H9 (cell line): ENCODE measurements around the gene EML2. TPM values are rescaled to one million over a fixed set of nuclear protein-coding genes. Genes with fewer than 3 reads are reported as not detected.

Experiments used
- DNase-seq: peaks from one replicate; pipeline ENCODE4 v3.0.0-alpha.2; 2017
- H2AFZ ChIP-seq: one replicate; pipeline ENCODE4 v1.6.1; 2013; ENCODE audit warnings: mild to moderate bottlenecking, low read length, control low read depth, moderate library complexity
- H2AK5ac ChIP-seq: 2 replicates; pipeline ENCODE4 v1.6.1; 2013; ENCODE audit warnings: low read length, control low read depth, mixed read lengths; ENCODE audit not compliant: insufficient read length
- H2BK120ac ChIP-seq: one replicate; pipeline ENCODE4 v1.6.1; 2013; ENCODE audit warnings: low read depth, mild to moderate bottlenecking, low read length, control low read depth, inconsistent platforms; ENCODE audit not compliant: poor library complexity, severe bottlenecking
- H2BK12ac ChIP-seq: 2 replicates; pipeline ENCODE4 v1.6.1; 2013; ENCODE audit warnings: low read length, control low read depth, mixed read lengths, low read depth; ENCODE audit not compliant: insufficient read length
- H2BK15ac ChIP-seq: 2 replicates; pipeline ENCODE4 v1.6.1; 2013; ENCODE audit warnings: low read depth, low read length, control low read depth
- H2BK20ac ChIP-seq: one replicate; pipeline ENCODE4 v1.6.1; 2013; ENCODE audit warnings: low read depth, mild to moderate bottlenecking, low read length, control low read depth, inconsistent platforms; ENCODE audit not compliant: poor library complexity, severe bottlenecking
- H2BK5ac ChIP-seq: 2 replicates; pipeline ENCODE4 v1.6.1; 2013; ENCODE audit warnings: low read length, control low read depth, mixed read lengths; ENCODE audit not compliant: insufficient read length
- H3K14ac ChIP-seq: 2 replicates; pipeline ENCODE4 v1.6.1; 2013; ENCODE audit warnings: low read length, control low read depth; ENCODE audit not compliant: insufficient read depth
- H3K18ac ChIP-seq: 2 replicates; pipeline ENCODE4 v1.6.1; 2013; ENCODE audit warnings: low read depth, mild to moderate bottlenecking, mixed read lengths, low read length, control low read depth; ENCODE audit not compliant: insufficient read length
- H3K23ac ChIP-seq: 2 replicates; pipeline ENCODE4 v1.6.1; 2013; ENCODE audit warnings: low read length, control low read depth, mixed read lengths, low read depth; ENCODE audit not compliant: insufficient read length
- H3K23me2 ChIP-seq: 2 replicates; pipeline ENCODE4 v1.6.1; 2013; ENCODE audit warnings: low read depth, mild to moderate bottlenecking, mixed read lengths, low read length, control low read depth; ENCODE audit not compliant: insufficient read length, poor library complexity, severe bottlenecking
- H3K27ac ChIP-seq: 2 replicates; pipeline ENCODE4 v1.5.1; 2013; ENCODE audit warnings: low read length, control low read depth, mixed read lengths, low read depth; ENCODE audit not compliant: insufficient read length
- H3K27me3 ChIP-seq: 2 replicates; pipeline ENCODE4 v1.6.1; 2013; ENCODE audit warnings: low read length, control low read depth, inconsistent platforms; ENCODE audit not compliant: insufficient read depth
- H3K4ac ChIP-seq: 2 replicates; pipeline ENCODE4 v1.6.1; 2013; ENCODE audit warnings: low read depth, mild to moderate bottlenecking, control low read depth, inconsistent platforms, low read length, moderate library complexity
- H3K4me1 ChIP-seq: 2 replicates; pipeline ENCODE4 v1.6.1; 2013; ENCODE audit warnings: low read length, control low read depth, inconsistent platforms; ENCODE audit not compliant: insufficient read depth
- H3K4me2 ChIP-seq: 2 replicates; pipeline ENCODE4 v1.6.1; 2013; ENCODE audit warnings: low read length, control low read depth, mixed read lengths; ENCODE audit not compliant: insufficient read length, insufficient read depth
- H3K56ac ChIP-seq: 2 replicates; pipeline ENCODE4 v1.6.1; 2013; ENCODE audit warnings: low read depth, mild to moderate bottlenecking, mixed read lengths, low read length, control low read depth; ENCODE audit not compliant: insufficient read length
- H3K79me1 ChIP-seq: 2 replicates; pipeline ENCODE4 v1.6.1; 2013; ENCODE audit warnings: low read depth, mild to moderate bottlenecking, moderate library complexity, low read length, control low read depth, inconsistent platforms; ENCODE audit not compliant: insufficient read depth, poor library complexity, severe bottlenecking
- H3K79me2 ChIP-seq: 2 replicates; pipeline ENCODE4 v1.6.1; 2013; ENCODE audit warnings: low read length, control low read depth, inconsistent platforms; ENCODE audit not compliant: insufficient read depth
- H3K9ac ChIP-seq: 2 replicates; pipeline ENCODE4 v1.6.1; 2013; ENCODE audit warnings: low read length, control low read depth, mixed read lengths; ENCODE audit not compliant: insufficient read length; ENCODE audit errors: extremely low read depth
- H3K9me3 ChIP-seq: one replicate; pipeline ENCODE4 v1.6.1; 2013; ENCODE audit warnings: low read depth, low read length, inconsistent platforms; ENCODE audit not compliant: control insufficient read depth
- H3T11ph ChIP-seq: one replicate; pipeline ENCODE4 v1.6.1; 2013; ENCODE audit warnings: mild to moderate bottlenecking, low read length, control low read depth, inconsistent platforms
- H4K20me1 ChIP-seq: one replicate; pipeline ENCODE4 v1.6.1; 2013; ENCODE audit not compliant: control insufficient read depth, insufficient read length, insufficient read depth
- H4K5ac ChIP-seq: 2 replicates; pipeline ENCODE4 v1.6.1; 2013; ENCODE audit warnings: low read depth, mild to moderate bottlenecking, mixed read lengths, low read length, control low read depth; ENCODE audit not compliant: insufficient read length
- H4K8ac ChIP-seq: replicated peaks from 2 replicates; pipeline ENCODE4 v1.6.1; 2013; ENCODE audit warnings: low read length, control low read depth, mixed read lengths, low read depth; ENCODE audit not compliant: insufficient read length
- H4K91ac ChIP-seq: 2 replicates; pipeline ENCODE4 v1.6.1; 2013; ENCODE audit warnings: low read depth, mild to moderate bottlenecking, moderate library complexity, mixed read lengths, low read length, control low read depth; ENCODE audit not compliant: insufficient read length
- H3K27ac Mint-ChIP-seq, 3 experiments: 2 replicates in 2 of 3; 3 replicates in 1 of 3; pipeline ENCODE4 v1.8.0; 2020 to 2021; ENCODE audit warnings: mixed read lengths in 3 of 3, mild to moderate bottlenecking in 1 of 3, moderate library complexity in 1 of 3
- H3K27me3 Mint-ChIP-seq: 2 replicates; pipeline ENCODE4 v1.8.0; 2021; ENCODE audit warnings: low read depth, mild to moderate bottlenecking, moderate library complexity, mixed read lengths
- H3K36me3 Mint-ChIP-seq, 3 experiments: 2 replicates in 2 of 3; 3 replicates in 1 of 3; pipeline ENCODE4 v1.8.0; 2020 to 2021; ENCODE audit warnings: low read depth in 3 of 3, mixed read lengths in 3 of 3; ENCODE audit not compliant: insufficient read depth in 1 of 3
- H3K4me1 Mint-ChIP-seq, 2 experiments: 2 replicates each; pipeline ENCODE4 v1.8.0; 2020; ENCODE audit warnings: mixed read lengths in 2 of 2
- H3K4me3 Mint-ChIP-seq, 2 experiments: 2 replicates in 1 of 2; 3 replicates in 1 of 2; pipeline ENCODE4 v1.8.0; 2020 to 2021; ENCODE audit warnings: mild to moderate bottlenecking in 2 of 2, mixed read lengths in 2 of 2, moderate library complexity in 1 of 2
- H3K9me3 Mint-ChIP-seq, 2 experiments: 2 replicates in 1 of 2; 3 replicates in 1 of 2; pipeline ENCODE4 v1.8.0; 2020; ENCODE audit warnings: mild to moderate bottlenecking in 2 of 2, mixed read lengths in 2 of 2, moderate library complexity in 1 of 2
- WGBS: extraction: QIAGEN DNeasy Blood & Tissue Kit; methylation state at CpG from one replicate; pipeline ENCODE4 v1.1.7; 2013; ENCODE audit warnings: missing lambda C conversion rate, low lambda C conversion rate, mixed read lengths; ENCODE audit not compliant: insufficient read length; ENCODE audit errors: extremely low coverage; 5-methylcytosine and 5-hydroxymethylcytosine counted together
- total RNA-seq: library from RNA; stranded (reverse); gene quantifications from 2 replicates; pipeline ENCODE4 v1.2.1, GENCODE V29; 2021
- TF ChIP-seq, protein P1 (sequence below): fragments of 200-600 bp; sonication (generic); conservative IDR thresholded peaks from 3 replicates; pipeline ENCODE4 v1.8.0; 2021; ENCODE audit warnings: antibody characterized with exemption, mild to moderate bottlenecking

The EML2 gene
- total RNA-seq, 1 experiment from 2014 or later: 22.6 TPM

- no peak overlapping the region for H2AFZ ChIP-seq
- H3K4ac ChIP-seq: no peak overlapping the region
- Mint-ChIP-seq H3K4me1 (peaks cover 0 to 6% of the 10 kb centered on the region in 2 experiments; a peak in 1 of 4 replicates), H3K27me3 (no peaks in the 10 kb centered on the region; the same call in 1 of the 2 replicates), H3K27ac (no peak overlapping the region), H3K9me3 (no peaks in the 10 kb centered on the region; a peak in 1 of 5 replicates), H3K36me3 (peaks cover 5 to 47% (median 40%) of the 10 kb centered on the region in 3 experiments; a peak in 6 of 7 replicates), H3K4me3 (no peak overlapping the region)
- no peak overlapping the region for H2BK12ac ChIP-seq
- no peak overlapping the region for H3K14ac ChIP-seq
- no peaks in the 10 kb centered on the region for H3K27me3 ChIP-seq
- WGBS: no CpG with 5 or more reads among the region's 1 CpG
- no peak overlapping the region for H3K4me2 ChIP-seq
- TF ChIP-seq, protein P1, sequence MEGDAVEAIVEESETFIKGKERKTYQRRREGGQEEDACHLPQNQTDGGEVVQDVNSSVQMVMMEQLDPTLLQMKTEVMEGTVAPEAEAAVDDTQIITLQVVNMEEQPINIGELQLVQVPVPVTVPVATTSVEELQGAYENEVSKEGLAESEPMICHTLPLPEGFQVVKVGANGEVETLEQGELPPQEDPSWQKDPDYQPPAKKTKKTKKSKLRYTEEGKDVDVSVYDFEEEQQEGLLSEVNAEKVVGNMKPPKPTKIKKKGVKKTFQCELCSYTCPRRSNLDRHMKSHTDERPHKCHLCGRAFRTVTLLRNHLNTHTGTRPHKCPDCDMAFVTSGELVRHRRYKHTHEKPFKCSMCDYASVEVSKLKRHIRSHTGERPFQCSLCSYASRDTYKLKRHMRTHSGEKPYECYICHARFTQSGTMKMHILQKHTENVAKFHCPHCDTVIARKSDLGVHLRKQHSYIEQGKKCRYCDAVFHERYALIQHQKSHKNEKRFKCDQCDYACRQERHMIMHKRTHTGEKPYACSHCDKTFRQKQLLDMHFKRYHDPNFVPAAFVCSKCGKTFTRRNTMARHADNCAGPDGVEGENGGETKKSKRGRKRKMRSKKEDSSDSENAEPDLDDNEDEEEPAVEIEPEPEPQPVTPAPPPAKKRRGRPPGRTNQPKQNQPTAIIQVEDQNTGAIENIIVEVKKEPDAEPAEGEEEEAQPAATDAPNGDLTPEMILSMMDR: no peak
- no peaks in the 10 kb centered on the region for H3K4me1 ChIP-seq
- H3K9ac ChIP-seq: no peak overlapping the region
- no peaks in the 10 kb centered on the region for H3K9me3 ChIP-seq
- no peak overlapping the region for H3T11ph ChIP-seq
- no peaks in the 10 kb centered on the region for H4K20me1 ChIP-seq
- no peak overlapping the region for H4K8ac ChIP-seq
- H4K91ac ChIP-seq: no peak overlapping the region
- no peak overlapping the region for H2AK5ac ChIP-seq
- H3K79me2 ChIP-seq: no peaks in the 10 kb centered on the region
- no peaks in the 10 kb centered on the region for H3K79me1 ChIP-seq
- no peak overlapping the region for H3K18ac ChIP-seq
- no peak overlapping the region for H3K27ac ChIP-seq
- no peak overlapping the region for H2BK15ac ChIP-seq
- peak overlapping the region; percentile 27 for H3K56ac ChIP-seq
- no peaks in the 10 kb centered on the region for H3K23me2 ChIP-seq
- H2BK20ac ChIP-seq: no peak overlapping the region
- H3K23ac ChIP-seq: no peak overlapping the region
- H2BK5ac ChIP-seq: no peak overlapping the region
- H4K5ac ChIP-seq: no peak overlapping the region
- no peak for DNase-seq
- no peak overlapping the region for H2BK120ac ChIP-seq
Observed at GRCh38 chr19:45623984-45624383, 15.2 kb downstream of the EML2 start.
